Measurements from ENCODE around the gene PADI2. TPM values are rescaled to one million over a fixed set of nuclear protein-coding genes. Genes with fewer than 3 reads are reported as not detected.

PADI2 gene
- total RNA-seq, 1 experiment from 2014 or later, result 1.3 TPM

GRCh38 chr1:17125756-17126237, 6.5 kb upstream of the PADI2 start:
- CTCF ChIA-PET, result interaction anchor here (0.7 to 2.6 kb wide), 4 partner anchors 82 to 210 kb away, joined by 3 to 14 read pairs (median 8); no protein-coding TSS in a partner anchor
- Mint-ChIP-seq H3K27ac (ENCODE audit: unreplicated experiment) (no peak overlapping the region), H3K4me1 (ENCODE audit: low read depth, unreplicated experiment) (no peaks in the 10 kb centered on the region), H3K4me3 (ENCODE audit: low read depth, unreplicated experiment) (no peak overlapping the region), H3K36me3 (ENCODE audit: insufficient read depth, unreplicated experiment) (peaks cover 6% of the 10 kb centered on the region), H3K9me3 (ENCODE audit: low read depth, unreplicated experiment) (no peaks in the 10 kb centered on the region), H3K27me3 (ENCODE audit: unreplicated experiment) (no peaks in the 10 kb centered on the region)
- peak; percentile 95 for TF ChIP-seq CTCF (IDR thresholded peaks at IDR 0.05; ENCODE audit: unreplicated experiment)
- intact Hi-C loops (cut with micrococcal nuclease; ENCODE audit: unreplicated experiment), result loop anchor here (2.0 to 5.0 kb wide), 2 partner anchors 111 to 282 kb away; no protein-coding TSS in a partner anchor
- DNase-seq, result peak; percentile 88
- BruUV-seq (replicated peaks), result no TSS peak

- BruUV-seq (replicated peaks), result no TSS peak
- intact Hi-C loops (cut with micrococcal nuclease; ENCODE audit: unreplicated experiment), result loop anchor here (2.0 kb wide), 1 partner anchor 113 kb away; no protein-coding TSS in a partner anchor
- Mint-ChIP-seq H3K36me3 (ENCODE audit: insufficient read depth, unreplicated experiment) (peaks cover 3% of the 10 kb centered on the region), H3K4me3 (ENCODE audit: low read depth, unreplicated experiment) (no peak overlapping the region), H3K4me1 (ENCODE audit: low read depth, unreplicated experiment) (no peaks in the 10 kb centered on the region), H3K9me3 (ENCODE audit: low read depth, unreplicated experiment) (no peaks in the 10 kb centered on the region), H3K27ac (ENCODE audit: unreplicated experiment) (no peak overlapping the region), H3K27me3 (ENCODE audit: unreplicated experiment) (peaks cover 4% of the 10 kb centered on the region)
- no peak for TF ChIP-seq CTCF (IDR thresholded peaks at IDR 0.05; ENCODE audit: unreplicated experiment)
- no peak for DNase-seq
- CTCF ChIA-PET, result no interaction called here
These were observed 4.2 kb upstream of the PADI2 start for GRCh38 chr1:17123196-17124045.

- intact Hi-C loops (cut with micrococcal nuclease; ENCODE audit: unreplicated experiment), result no loop called here
- Mint-ChIP-seq H3K27ac (ENCODE audit: unreplicated experiment) (no peak overlapping the region), H3K9me3 (ENCODE audit: low read depth, unreplicated experiment) (no peaks in the 10 kb centered on the region), H3K36me3 (ENCODE audit: insufficient read depth, unreplicated experiment) (no peaks in the 10 kb centered on the region), H3K4me3 (ENCODE audit: low read depth, unreplicated experiment) (no peak overlapping the region), H3K27me3 (ENCODE audit: unreplicated experiment) (peaks cover 12% of the 10 kb centered on the region), H3K4me1 (ENCODE audit: low read depth, unreplicated experiment) (no peaks in the 10 kb centered on the region)
- BruUV-seq (replicated peaks), result no TSS peak
- DNase-seq, result no peak
- CTCF ChIA-PET, result no interaction called here
- no peak for TF ChIP-seq CTCF (IDR thresholded peaks at IDR 0.05; ENCODE audit: unreplicated experiment)
These were observed 3.4 kb upstream of the PADI2 start for GRCh38 chr1:17122521-17123164.

- DNase-seq, result no peak
- H3K36me3 Mint-ChIP-seq (ENCODE audit: insufficient read depth, unreplicated experiment), result no peaks in the 10 kb centered on the region
- no TSS peak for BruUV-seq (replicated peaks)
- no peak for TF ChIP-seq CTCF (IDR thresholded peaks at IDR 0.05; ENCODE audit: unreplicated experiment)
- H3K4me1 Mint-ChIP-seq (ENCODE audit: low read depth, unreplicated experiment), result no peaks in the 10 kb centered on the region
- intact Hi-C loops (cut with micrococcal nuclease; ENCODE audit: unreplicated experiment), result no loop called here
- H3K4me3 Mint-ChIP-seq (ENCODE audit: low read depth, unreplicated experiment), result no peak overlapping the region
- H3K27me3 Mint-ChIP-seq (ENCODE audit: unreplicated experiment), result peaks cover 16% of the 10 kb centered on the region
- H3K27ac Mint-ChIP-seq (ENCODE audit: unreplicated experiment), result no peak overlapping the region
- no peaks in the 10 kb centered on the region for H3K9me3 Mint-ChIP-seq (ENCODE audit: low read depth, unreplicated experiment)
- CTCF ChIA-PET, result no interaction called here
These were observed 2.6 kb upstream of the PADI2 start for GRCh38 chr1:17121881-17122280.

Data from Calu3 (cell line).